ENCODE results near the gene MYH11.

GRCh38 chr16:15658149-15658548 is 198.7 kb downstream of the MYH11 start:
- TF ChIP-seq, protein P1, sequence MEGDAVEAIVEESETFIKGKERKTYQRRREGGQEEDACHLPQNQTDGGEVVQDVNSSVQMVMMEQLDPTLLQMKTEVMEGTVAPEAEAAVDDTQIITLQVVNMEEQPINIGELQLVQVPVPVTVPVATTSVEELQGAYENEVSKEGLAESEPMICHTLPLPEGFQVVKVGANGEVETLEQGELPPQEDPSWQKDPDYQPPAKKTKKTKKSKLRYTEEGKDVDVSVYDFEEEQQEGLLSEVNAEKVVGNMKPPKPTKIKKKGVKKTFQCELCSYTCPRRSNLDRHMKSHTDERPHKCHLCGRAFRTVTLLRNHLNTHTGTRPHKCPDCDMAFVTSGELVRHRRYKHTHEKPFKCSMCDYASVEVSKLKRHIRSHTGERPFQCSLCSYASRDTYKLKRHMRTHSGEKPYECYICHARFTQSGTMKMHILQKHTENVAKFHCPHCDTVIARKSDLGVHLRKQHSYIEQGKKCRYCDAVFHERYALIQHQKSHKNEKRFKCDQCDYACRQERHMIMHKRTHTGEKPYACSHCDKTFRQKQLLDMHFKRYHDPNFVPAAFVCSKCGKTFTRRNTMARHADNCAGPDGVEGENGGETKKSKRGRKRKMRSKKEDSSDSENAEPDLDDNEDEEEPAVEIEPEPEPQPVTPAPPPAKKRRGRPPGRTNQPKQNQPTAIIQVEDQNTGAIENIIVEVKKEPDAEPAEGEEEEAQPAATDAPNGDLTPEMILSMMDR (IDR thresholded peaks at IDR 0.05) = no peak
- no peak for TF ChIP-seq POLR2A (IDR thresholded peaks at IDR 0.05)

Data from lower leg skin (tissue), 3 donors.